Stimulated activated CD4-positive, alpha-beta T cell treated with anti-CD3 and anti-CD28 coated beads, Interleukin-1b, Interleukin-23, amount 100 ng/mL, for 4 hours (primary cell): ENCODE measurements around the gene LRRC61.

Source experiments
- DNase-seq, 2 donors: peaks; one replicate each; pipeline ENCODE4 v3.0.0-alpha.2; 2020; ENCODE audit warnings: low read depth in 2 of 2

LRRC61 gene

DNA sequence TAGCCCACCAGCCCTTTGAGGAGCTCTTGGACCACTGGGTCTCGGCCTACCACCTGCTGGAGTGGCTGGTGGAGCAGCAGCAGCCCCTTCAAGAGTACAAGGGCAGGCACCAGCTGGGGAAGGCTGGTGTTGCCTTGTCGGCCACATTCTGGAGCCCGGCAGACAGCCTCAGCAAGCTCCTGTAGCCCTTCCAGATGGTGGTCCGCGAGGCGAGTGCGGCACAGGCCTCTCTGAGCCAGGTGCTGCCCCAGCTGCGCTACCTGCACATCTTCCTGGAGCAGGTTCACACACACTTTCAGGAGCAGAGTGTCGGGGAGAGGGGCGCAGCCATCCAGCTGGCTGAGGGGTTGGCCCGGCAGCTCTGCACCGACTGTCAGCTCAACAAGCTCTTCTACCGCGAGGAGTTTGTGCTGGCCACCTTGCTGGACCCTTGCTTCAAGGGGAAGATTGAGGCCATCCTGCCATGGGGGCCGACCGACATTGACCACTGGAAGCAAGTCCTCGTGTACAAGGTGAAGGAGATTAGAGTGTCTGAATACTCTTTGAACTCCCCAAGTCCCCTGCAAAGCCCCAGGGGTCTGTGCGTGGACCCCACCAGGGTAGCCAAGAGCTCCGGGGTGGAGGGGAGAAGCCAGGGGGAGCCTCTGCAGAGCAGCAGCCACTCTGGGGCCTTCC, 7.2 kb downstream of the LRRC61 start:
- no peak for DNase-seq

DNA sequence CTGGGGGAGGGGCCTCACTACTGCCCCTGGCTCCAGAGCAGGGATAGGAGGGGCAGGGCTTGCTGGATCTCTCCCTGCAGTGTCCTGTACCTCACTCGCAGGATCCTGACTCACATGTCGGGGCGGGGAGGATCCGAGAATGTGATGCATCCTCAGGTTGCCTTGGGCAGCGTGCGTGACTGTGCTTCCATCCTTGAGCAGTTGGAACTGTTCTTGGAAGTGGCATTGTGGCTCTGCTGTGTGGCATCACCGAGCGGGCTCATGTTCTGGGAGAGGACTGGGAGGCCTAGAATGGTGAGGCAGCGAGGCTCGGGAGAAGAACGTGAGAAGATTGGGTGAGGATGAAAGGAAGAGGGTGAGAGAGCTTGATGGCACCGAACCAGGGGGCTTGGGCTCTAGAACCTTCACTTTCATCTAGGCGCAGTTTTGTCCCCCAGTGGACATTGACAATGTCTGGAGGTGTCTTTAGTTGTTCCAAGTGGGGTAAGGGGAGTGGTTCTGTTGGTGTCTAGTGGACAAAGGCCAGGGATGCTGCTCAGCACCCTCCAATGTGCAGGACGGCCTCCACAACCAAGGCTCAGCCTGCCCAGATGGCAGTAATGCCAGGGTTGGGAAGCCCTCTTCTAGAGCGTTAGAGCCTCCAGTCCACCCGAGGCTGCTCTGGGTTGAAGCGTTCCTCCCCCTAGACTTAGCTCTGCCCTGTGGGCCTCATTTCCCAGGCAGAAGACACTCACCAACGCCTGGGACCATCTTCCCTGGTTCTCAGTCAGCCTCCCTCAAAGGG, 9.9 kb downstream of the LRRC61 start:
- DNase-seq, result no peak

DNA sequence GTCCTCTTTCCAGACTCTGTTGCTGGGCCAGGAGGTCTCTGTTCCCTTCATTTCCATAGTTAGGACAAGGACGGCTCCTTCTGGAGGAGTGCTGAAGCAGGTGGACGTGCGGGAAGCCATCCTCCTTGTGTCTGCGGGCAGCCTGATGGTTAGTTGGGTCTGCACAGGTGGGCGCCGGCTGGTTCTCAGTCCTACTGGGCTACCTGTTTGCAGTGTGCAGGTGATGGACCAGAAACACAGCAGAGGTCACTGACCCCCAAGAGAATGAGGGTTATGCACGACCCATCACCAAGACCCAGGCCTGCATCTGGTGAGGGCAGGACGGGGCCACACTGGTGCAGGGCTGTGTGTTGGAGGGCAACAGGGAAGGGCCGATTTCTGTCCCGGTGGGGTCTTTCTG, 10.5 kb downstream of the LRRC61 start:
- no peak for DNase-seq

DNA sequence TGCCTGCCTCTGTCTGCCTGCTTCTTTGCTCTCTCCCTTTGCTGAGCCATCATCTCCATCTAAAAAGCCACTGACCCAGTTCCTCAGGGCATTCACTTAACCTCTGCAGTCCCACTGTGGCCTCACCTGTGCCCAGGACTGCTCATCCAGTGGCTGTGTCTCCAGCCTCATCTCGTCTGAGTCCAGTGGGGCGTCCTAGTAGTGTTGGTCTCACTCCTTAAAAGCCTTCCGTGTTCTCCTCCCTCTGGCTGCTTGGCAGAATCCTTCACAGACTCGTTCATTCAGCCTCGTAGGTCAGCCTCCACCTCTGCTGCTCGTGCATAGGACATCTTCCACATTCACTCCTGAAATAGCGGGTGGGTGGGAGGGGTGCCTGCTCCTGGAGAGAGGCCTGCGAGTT, 11.0 kb downstream of the LRRC61 start:
- DNase-seq, result no peak

DNA sequence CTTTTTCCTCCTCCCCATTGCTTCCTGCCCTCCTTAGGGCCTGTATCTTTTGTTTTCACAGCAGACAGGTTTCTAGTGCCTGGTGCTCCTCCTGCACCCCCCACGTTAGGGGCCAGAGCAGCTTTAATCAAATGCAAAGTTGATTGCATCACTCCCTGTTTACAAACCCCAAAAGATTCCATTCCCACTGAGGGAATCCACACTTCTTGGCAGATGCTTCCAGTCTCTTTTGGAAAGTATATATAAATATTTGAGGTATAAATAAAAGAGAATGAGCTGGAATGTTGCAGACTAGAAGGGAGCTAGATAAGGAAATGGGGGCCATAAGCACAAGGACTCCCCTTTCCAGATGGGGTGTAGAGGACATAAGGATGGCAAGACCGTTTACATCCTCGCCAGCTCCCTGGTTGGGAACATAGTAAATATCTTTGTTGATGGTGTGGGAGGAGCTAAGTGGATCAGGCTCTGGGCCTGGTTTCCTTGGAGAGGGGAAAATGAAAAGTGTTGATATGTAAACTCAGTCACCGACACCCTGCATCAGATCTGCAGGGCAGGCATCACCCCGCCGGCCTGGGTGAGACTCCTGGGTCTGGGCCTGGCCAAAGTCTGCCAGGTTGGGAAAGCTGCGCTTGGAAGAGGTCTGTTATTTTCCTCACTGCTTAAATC, 12.1 kb downstream of the LRRC61 start:
- no peak for DNase-seq

DNA sequence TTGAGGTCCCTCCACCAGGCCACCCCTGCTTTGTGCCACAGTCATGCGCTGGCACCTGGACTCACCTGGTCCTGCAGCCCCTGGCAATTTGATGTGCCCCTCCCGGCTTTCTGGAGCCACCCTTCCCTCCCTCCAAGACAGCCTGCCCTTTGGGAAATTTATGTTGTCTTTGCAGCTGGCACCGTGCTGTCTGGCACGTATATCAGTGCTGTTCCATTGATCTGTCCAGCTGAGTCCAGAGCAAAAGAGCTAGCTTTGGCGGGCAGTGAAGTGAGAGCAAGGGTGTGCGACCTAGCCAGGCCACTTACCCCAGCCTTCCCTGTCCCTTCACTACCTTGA, 12.6 kb downstream of the LRRC61 start:
- no peak for DNase-seq

DNA sequence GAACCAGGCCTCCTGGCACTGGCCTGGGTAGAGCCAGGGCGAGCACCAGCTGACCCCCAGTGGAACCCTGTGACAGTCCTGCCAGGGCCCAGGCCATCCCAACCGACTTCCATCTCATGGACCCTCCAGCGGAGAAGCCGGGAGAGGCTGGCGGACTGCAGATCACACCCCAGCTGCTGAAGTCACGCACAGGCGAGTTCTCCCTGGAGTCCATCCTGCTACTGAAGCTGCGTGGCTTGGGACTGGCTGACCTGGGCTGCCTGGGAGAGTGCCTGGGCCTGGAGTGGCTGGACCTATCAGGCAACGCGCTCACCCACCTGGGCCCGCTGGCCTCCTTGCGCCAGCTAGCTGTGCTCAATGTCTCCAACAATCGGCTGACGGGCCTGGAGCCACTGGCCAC, 13.6 kb downstream of the LRRC61 start:
- DNase-seq, result no peak

DNA sequence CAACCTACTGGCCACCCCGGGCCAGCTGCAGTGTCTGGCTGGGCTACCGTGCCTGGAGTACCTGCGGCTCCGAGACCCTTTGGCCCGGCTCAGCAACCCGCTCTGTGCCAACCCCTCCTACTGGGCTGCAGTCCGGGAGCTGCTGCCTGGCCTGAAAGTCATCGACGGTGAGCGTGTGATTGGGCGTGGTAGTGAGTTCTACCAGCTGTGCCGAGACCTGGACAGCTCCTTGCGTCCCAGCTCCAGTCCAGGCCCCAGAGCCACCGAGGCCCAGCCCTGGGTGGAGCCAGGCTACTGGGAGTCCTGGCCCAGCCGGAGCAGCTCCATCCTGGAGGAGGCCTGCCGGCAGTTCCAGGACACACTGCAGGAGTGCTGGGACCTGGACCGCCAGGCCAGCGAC, 14.0 kb downstream of the LRRC61 start:
- no peak for DNase-seq

DNA sequence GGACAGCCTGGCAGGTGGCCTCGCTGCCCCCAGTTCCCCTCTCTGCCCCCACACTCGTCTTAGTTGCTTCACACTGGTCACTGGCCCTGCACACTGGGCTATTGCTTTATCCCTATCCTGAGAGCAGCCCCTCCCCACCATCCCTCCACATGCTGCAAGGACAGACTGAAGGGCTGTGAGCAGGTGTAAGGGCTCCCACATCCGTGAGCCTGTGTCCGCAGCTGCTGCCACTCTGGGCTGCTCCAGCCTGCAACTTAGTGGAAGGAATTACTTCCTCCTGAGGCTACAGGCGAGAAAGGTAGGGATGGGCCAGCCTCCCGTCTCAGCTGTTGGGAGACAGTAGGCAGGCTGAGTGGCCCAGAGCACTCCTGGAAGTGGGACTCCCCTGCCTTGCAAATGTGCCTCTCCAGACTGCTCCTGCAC, 14.5 kb downstream of the LRRC61 start:
- no peak for DNase-seq

DNA sequence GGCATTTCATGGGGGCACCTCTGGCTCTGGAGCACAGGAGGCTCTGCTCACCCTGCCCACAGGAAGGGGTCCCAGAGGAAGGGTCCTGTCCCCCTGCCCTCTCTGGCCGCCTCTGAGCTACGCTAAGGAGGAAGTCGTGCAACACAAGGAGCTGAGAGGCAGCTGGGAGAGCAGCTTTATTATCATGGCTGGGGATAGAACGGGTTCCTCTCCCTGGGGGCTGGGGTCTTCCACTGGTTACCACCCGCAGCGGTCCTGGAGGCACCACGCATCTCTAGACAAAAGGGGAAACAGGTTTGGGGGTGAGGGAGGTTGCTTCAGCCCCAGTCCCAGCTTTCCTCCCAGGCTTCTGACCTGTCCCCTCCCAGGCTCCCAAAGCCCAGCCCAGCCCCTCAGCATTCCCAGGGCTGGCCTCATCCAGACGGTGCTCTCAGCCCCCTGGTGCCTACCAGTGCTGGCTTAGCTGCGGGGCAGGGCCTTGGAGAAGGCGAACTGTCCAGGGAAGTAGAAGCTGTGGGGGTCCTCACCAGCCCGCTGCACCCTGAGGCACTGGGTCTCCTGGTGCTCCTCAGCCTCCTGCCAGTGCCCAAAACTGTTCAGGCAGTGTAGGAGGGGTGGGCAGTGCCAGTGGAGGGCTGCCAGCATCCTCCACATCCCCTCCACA, 15.1 kb downstream of the LRRC61 start:
- no peak for DNase-seq

DNA sequence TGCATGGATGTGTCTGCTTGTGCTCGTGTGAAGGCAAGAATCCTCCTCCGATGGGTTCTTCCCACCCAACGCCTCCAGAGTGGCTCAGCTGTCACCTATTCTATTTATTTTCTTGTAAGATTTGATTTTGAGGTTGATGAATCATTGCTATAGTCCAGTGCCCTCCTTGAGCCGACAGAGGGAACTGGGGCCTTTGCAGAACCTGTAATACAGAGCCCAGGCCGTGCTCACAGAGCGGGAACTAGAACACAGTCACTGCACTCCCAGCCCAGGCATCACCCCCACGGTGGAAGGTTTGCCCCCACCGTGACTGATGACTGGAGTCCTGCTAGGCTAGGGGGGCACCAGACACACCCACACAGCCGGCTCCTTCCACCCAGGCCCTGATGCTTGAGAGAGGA, 16.3 kb downstream of the LRRC61 start:
- DNase-seq, result no peak

DNA sequence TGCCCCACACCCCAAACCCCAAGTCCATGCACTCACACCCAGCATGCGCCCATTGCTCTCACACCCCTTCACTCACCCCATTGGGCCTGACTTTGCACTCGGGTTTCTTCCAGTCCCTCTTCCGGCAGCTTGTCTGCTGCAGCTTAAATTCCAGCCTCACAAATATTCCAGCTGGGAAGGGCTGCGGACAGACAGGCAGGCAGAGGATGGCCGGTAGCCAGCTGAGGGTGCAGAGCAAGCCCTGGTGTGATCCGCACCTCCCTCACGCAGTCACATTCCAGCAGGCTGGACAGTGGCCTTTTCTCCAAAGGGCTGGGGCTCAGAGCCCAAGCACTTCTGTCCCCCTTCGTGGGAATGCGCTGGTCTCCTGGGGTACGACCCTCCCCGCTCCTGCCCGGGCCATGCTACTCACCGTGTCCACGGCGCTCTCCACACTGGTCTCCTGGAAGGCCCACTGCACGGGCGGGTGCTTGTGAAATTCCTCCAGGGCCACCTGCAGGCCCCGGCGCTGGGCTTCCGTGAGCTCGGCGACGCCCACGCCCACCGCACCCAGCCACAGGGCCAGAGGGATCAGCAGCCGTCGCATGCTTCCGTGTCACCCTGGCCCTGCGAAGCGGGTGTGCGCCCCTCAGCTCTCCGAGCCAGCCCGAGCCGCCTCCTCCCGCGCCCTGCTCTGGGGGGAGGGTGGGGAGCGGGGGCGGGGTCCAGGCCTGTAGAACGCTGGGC, 17.0 kb downstream of the LRRC61 start:
- DNase-seq, result no peak

DNA sequence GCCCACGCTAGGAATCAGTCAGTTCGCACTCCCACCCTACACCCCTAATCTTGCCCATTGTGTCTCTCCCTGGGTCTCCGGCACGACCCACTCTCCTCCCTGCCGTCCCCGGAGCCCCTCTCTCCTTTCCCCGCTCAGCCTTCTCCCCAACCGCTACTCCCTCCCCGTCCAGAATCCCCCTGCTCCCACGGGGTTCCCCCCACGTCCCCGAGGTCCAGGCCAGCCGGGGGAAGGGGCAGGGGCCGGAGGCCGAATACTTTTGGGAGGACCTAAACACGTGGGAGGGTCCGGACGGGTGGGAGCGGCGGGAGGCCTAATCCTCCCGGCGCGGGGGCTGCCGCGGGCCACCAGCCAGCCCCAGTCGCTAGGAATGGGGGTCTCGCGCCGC, 17.7 kb downstream of the LRRC61 start:
- DNase-seq, result no peak

DNA sequence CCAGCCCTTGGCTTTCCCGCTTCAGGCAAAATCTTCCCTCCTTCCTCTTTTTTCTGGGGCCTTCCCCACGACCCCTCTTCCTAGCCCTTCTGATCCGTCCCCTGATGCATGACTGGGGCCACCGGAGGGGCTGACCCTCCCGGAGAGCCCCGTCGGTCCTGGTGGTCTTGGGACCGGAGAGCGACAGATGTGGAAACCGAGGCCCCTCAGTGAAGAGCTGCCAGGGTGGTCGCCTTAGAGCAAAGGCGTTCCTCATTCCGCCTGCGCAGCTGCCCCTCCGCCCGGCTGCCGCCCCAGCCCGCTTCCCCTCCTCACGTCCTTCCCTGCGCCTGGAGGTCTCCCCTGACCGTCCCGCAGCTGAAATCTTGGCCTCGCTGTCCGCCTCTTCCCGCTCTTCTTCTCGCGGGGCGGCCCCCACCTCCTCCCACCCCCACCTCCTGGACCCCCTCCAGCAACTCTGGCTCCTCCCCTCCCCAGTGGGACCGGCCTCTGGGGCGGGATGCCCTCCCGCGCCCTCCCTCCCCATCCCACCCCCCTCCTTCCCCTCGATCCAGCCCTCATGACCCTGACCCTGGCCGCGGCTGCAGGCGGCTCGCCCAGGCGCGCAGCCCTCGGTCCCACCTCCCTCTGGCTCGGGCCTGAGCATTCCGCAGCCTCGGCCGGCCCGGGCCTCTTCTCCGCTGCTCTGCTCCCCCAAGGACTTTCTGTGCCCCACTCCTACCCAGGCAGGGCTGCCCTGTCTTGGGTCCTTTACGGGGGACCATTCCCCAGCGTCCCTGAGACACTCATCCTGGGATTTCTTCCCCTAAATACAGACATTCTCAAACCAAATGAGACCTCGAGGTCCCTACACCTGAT, 18.3 kb downstream of the LRRC61 start, which contains the start of gene RARRES2:
TSS of gene RARRES2 (minus strand) at position 367 of the 858 bp plus-strand sequence. CDS start 1,020 bp downstream, outside the sequence.
- DNase-seq, result no peak

DNA sequence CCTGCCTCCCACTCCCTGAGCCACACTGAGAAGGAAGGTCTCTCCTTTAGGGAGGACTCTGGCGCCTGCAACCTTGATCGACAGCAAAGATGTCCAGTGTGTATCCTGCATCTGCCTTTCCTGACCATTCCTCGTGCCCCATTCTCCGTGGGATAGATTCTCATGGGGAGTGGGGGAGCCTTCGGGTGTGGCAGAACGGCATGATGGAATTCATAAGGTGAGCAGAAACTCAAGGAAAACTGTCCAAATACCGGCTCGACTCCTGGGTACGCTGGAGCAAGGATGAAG, 18.9 kb downstream of the LRRC61 start:
- no peak for DNase-seq

DNA sequence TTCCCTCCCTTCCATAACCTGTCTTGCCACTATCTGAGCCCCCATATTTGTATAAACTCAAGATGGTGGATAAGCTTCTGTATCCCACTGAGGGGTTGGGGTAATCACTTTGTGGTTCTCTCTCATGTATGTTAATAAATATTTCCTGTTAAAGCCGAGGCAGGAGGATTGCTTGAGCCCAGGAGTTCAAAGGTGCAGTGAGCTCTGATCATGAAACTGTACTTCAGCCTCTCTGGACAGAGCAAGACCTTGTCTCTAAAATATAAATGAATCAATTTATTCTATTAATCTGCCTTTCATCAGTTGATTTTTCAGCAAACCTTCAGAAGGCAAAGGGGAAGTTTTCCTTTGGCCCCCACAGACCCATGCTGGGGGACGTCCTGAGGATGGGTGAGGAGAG, 20.1 kb downstream of the LRRC61 start:
- no peak for DNase-seq

DNA sequence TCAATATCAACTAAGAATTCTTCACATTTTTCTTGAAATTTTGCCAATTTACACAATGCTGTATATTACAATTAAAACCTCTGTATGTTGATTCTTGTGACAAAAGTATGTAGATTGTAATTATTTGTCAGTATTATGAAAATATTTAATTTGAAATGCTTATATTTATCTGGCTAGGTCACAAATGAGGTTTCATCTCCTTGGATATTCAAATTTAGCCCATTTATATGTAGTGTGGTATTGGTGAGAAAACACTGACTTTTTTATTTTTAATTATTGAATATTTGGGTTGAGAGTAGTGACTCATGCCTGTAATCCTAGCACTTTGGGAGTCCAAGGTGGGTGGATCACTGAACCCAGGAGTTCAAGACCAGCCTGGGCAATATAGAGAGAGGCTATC, 21.1 kb downstream of the LRRC61 start:
- no peak for DNase-seq

DNA sequence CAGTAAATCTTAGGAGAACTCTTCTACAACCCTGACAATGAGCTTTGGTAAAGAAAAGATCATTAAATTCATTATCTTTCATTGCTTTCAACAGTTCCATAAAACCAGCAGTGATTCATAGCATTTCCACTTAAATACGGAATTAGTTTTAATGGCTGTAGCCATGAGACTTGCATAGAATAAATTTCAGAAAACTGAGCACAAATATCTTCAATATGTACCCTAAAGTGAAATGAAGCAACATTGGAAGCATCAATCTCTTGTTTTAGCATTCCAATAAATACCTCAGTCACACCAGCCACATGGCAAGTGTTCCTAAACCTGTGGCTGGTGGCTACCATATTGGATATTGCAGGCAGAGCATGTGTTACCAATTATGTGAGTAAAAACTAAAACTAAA, 21.9 kb downstream of the LRRC61 start:
- no peak for DNase-seq

DNA sequence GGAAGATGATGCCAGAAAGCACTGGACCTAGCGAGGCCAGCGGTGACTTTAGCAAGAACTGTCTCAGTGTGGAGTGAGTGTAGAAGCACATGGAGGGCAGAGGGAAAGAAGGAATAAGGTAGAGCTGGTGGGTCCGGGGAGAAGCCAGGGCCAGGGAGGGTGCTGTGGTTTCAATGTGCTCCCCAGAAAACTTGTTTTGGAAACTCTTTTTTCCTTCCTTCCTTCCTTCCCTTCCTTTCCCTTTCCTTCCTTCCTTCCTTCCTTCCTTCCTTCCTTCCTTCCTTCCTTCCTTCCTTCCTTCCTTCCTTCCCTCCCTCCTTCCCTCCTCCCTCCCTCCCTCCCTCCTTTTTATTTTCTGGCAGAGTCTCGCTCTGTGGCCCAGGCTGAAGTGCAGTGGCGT, 23.8 kb downstream of the LRRC61 start:
- DNase-seq, result no peak

DNA sequence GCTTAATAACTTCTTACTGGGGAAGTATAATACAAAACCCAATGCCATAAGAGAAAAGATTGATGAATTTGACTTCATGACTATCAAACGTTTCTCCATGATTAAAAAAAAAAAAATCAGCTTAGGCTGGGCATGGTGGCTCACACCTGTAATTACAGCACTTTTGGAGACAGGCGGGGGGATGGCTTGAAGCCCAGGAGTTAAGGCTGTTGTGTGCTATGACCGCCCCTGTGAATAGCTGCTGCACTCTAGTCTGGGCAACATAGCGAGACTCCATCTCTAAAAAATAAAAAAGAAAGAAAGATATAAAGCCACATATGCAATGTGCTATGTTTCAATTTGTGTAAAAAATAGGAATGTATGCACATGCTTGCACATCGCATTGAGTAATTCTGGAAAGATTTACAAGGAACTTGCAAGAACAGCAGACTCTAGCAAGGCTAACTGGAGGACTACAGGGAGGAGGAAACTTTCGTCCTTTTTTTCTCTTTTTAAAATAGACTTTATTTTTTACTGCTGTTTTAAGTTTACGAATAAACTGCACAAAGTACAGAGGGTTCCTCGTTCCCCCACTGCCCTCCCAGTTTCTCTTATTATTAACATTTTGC, 28.5 kb downstream of the LRRC61 start:
- DNase-seq, result no peak

DNA sequence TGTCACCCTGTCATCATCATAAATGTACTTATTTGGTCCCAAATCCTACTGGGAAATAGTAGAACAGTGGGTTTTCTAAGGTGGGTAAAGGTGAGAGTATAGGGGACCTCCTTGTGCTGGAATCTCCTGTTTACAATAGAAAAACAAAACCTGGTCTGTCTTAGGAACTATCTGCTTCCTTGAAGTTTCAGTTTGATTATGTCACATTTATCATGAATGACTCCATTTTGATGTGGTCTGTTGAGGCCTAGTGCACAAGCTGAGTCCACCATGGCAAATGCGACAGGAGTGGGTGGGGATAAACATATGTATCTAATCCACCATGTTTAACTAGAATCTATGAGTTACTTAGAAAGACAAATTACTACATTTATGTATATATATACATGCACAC, 32.5 kb downstream of the LRRC61 start:
- no peak for DNase-seq
